ENCODE data around the gene DOK5. TPM values are rescaled to one million over a fixed set of nuclear protein-coding genes. Genes with fewer than 3 reads are reported as not detected.

The DOK5 gene
- total RNA-seq, 2 experiments from 2014 or later, result not detected

GRCh38 chr20:54620611-54621010 lies 145.2 kb downstream of the DOK5 start:
- H3K27me3 Mint-ChIP-seq, result peaks cover 8% of the 10 kb centered on the region
- ChIA-PET CTCF (no interaction called here), POLR2A (no interaction called here)
- Histone ChIP-seq H3K27me3 (ENCODE audit: control insufficient read depth in 1 of 2, insufficient read depth in 2 of 2, low read length in 2 of 2) (no peaks in the 10 kb centered on the region), H3K9me3 (ENCODE audit: control insufficient read depth in 1 of 2, insufficient read depth in 1 of 2, low read length in 2 of 2) (peaks cover 0 to 7% of the 10 kb centered on the region in 2 experiments), H3K27ac (ENCODE audit: low read depth in 1 of 2, low read length in 2 of 2) (no peak overlapping the region), H3K36me3 (ENCODE audit: insufficient read depth, low read length) (no peaks in the 10 kb centered on the region), H3K4me3 (ENCODE audit: low read length) (no peak overlapping the region), H3K4me1 (ENCODE audit: insufficient read depth, low read length) (no peaks in the 10 kb centered on the region)
- TF ChIP-seq CTCF (IDR thresholded peaks at IDR 0.05), result no peak
- H3K36me3 Mint-ChIP-seq (ENCODE audit: low read depth), result no peaks in the 10 kb centered on the region
- no peak for DNase-seq
- ATAC-seq (ENCODE audit: poor library complexity), result no peak
- H3K4me1 Mint-ChIP-seq (ENCODE audit: low read depth), result no peaks in the 10 kb centered on the region
- no peak overlapping the region for H3K27ac Mint-ChIP-seq
- H3K4me3 Mint-ChIP-seq, result no peak overlapping the region
- intact Hi-C loops (cut with DNase I, micrococcal nuclease), result no loop called here
- no peaks in the 10 kb centered on the region for H3K9me3 Mint-ChIP-seq

- Mint-ChIP-seq H3K27me3 (peaks cover 12% of the 10 kb centered on the region), H3K4me3 (no peak overlapping the region), H3K36me3 (ENCODE audit: low read depth) (no peaks in the 10 kb centered on the region), H3K27ac (no peak overlapping the region), H3K4me1 (ENCODE audit: low read depth) (no peaks in the 10 kb centered on the region), H3K9me3 (no peaks in the 10 kb centered on the region)
- H3K4me3 ChIP-seq (ENCODE audit: low read length), result no peak overlapping the region
- H3K27ac ChIP-seq (ENCODE audit: low read depth in 1 of 2, low read length in 2 of 2), result no peak overlapping the region
- no peaks in the 10 kb centered on the region for H3K9me3 ChIP-seq (ENCODE audit: control insufficient read depth in 1 of 2, insufficient read depth in 1 of 2, low read length in 2 of 2)
- no peaks in the 10 kb centered on the region for H3K4me1 ChIP-seq (ENCODE audit: insufficient read depth, low read length)
- POLR2A ChIA-PET, result no interaction called here
- no peak for TF ChIP-seq CTCF (IDR thresholded peaks at IDR 0.05)
- peaks cover 0 to 2% of the 10 kb centered on the region in 2 experiments for H3K27me3 ChIP-seq (ENCODE audit: control insufficient read depth in 1 of 2, insufficient read depth in 2 of 2, low read length in 2 of 2)
- ATAC-seq (ENCODE audit: poor library complexity) (no peak), DNase-seq (no peak)
- no peaks in the 10 kb centered on the region for H3K36me3 ChIP-seq (ENCODE audit: insufficient read depth, low read length)
- intact Hi-C loops (cut with DNase I, micrococcal nuclease), result no loop called here
- CTCF ChIA-PET, result no interaction called here
These were observed 147.2 kb downstream of the DOK5 start for GRCh38 chr20:54622333-54623295.

GRCh38 chr20:54623991-54624569 lies 148.7 kb downstream of the DOK5 start:
- ATAC-seq (ENCODE audit: poor library complexity), result no peak
- H3K4me1 ChIP-seq (ENCODE audit: insufficient read depth, low read length), result no peaks in the 10 kb centered on the region
- Mint-ChIP-seq H3K27me3 (peaks cover 12% of the 10 kb centered on the region), H3K4me1 (ENCODE audit: low read depth) (no peaks in the 10 kb centered on the region), H3K4me3 (no peak overlapping the region), H3K9me3 (no peaks in the 10 kb centered on the region), H3K27ac (no peak overlapping the region), H3K36me3 (ENCODE audit: low read depth) (no peaks in the 10 kb centered on the region)
- H3K27ac ChIP-seq (ENCODE audit: low read depth in 1 of 2, low read length in 2 of 2), result no peak overlapping the region
- DNase-seq, result no peak
- ChIA-PET POLR2A (no interaction called here), CTCF (no interaction called here)
- TF ChIP-seq CTCF (IDR thresholded peaks at IDR 0.05), result no peak
- H3K36me3 ChIP-seq (ENCODE audit: insufficient read depth, low read length), result no peaks in the 10 kb centered on the region
- H3K27me3 ChIP-seq (ENCODE audit: control insufficient read depth in 1 of 2, insufficient read depth in 2 of 2, low read length in 2 of 2), result peaks cover 0 to 2% of the 10 kb centered on the region in 2 experiments
- H3K9me3 ChIP-seq (ENCODE audit: control insufficient read depth in 1 of 2, insufficient read depth in 1 of 2, low read length in 2 of 2), result no peaks in the 10 kb centered on the region
- no peak overlapping the region for H3K4me3 ChIP-seq (ENCODE audit: low read length)
- intact Hi-C loops (cut with DNase I, micrococcal nuclease), result no loop called here
